ENCODE data around the gene RAMP1.
"Not testable (repeated sequence)": the region's sequence is repeated elsewhere in the genome, so short reads cannot be mapped to it uniquely, and the experiment has no call there.

RAMP1 gene

DNA sequence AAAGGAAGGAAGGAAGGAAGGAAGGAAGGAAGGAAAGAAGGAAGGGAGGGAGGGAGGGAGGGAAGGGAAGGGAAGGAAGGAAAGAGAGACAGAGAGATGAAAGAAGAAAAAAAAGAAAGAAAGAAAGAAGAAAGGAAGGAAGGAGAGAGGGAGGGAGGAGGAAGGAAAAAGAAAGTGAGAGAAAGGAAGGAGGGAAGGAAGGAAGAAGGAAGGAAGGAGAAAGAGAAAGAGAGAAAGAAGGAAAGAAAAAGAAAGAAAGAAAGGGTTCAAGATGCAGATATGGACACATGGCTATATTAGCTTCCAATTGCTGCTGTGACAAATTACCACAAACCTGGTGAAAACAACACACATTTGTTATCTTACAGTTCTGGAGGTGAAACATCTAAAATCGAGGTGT, 87.0 kb downstream of the RAMP1 start:
- no peak for DNase-seq (ENCODE audit: low read depth in 2 of 2, low spot score in 1 of 2)

DNA sequence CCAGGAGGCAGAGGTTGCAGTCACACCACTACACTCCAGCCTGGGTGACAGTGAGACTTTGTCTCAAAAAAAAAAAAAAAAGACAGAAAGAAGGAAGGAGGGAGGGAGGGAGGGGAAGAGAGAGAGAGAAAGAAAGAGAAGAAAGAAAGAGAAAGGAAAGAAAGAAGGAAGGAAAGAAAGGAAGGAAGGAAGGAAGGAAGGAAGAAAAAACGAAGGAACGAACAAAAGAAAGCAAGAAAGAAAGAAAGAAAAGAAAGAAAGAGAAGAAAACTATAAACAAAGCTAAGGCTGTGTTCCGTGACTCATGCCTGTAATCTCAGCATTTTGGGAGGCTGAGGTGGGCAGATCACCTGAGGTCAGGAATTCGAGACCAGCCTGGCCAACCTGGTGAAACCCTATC, 91.9 kb downstream of the RAMP1 start:
- DNase-seq (ENCODE audit: low read depth in 2 of 2, low spot score in 1 of 2), result not testable (repeated sequence)

DNA sequence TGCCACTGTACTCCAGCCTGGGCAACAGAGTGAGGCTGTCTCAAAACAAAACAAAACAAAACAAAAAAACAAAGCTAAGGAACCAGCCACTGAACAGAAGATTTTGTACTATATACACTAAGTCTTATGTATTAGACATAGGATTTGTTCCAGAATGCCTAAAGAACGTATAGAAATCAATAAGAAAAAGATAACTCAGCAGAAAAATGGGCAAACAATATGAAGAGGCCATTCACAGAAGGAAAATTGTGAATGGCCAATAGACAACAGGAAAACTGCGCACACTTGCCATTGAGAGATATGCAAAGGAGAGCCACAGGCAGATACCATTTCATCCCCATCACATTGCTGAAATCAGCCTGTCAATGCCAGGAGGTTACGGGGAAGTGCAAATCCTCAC, 92.5 kb downstream of the RAMP1 start:
- DNase-seq (ENCODE audit: low read depth in 2 of 2, low spot score in 1 of 2), result no peak

DNA sequence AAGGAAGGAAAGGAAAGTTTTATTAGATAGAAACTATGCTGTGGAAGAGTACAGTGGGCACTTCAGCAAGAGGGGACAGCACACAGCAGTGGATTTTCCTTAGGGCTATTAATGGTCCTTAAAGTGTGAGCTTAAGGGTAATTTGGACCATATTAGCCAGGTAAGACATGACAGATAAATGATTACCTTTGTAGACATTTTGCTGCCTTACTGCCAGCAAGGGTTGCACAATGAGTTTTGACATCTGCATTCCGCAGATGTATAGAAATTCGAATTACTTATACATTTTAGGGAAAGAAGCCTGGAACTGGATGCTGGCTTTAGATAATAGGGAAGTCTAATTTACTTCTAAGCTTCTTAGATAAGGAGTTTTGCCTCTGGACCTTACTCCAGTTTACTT, 93.4 kb downstream of the RAMP1 start:
- DNase-seq (ENCODE audit: low read depth in 2 of 2, low spot score in 1 of 2), result no peak

DNA sequence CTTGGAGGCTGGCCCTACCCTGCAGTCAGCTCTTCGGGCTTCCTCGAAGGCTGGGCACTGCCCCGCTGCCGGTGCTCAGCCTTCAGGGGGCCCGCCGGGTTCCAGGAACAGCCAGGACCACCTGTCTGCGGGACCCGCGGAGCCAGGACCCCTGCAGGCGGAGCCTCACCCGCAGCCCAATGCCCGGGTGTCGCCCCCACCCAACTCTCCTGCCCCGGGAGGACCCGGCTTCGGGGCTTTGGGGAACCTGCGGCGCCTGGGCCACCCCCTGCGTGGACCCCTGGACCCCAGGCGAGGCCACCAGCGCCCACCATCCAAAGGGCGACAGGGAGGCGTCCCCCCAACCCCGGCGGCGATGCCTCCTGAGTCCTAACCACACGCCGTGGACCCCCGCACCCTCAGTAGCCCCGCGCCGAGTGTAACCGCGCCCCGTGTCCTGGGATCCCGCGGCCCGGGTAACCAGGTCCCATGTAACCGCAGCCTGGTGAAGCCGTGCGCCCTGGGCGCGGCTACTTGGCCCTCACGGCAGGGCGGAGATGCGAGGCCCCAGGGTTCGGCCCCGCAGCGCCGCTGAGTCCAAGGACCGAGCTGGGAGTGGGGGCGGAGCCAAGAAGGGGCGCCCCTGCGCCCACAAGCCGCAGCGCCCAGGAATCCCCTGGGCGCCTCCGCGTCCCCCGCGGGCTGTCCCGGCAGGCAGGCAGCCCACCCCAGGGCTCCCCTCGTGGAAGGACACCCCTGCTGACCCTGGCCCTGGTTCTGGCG, 96.4 kb downstream of the RAMP1 start:
- DNase-seq (ENCODE audit: low read depth in 2 of 2, low spot score in 1 of 2), result no peak

DNA sequence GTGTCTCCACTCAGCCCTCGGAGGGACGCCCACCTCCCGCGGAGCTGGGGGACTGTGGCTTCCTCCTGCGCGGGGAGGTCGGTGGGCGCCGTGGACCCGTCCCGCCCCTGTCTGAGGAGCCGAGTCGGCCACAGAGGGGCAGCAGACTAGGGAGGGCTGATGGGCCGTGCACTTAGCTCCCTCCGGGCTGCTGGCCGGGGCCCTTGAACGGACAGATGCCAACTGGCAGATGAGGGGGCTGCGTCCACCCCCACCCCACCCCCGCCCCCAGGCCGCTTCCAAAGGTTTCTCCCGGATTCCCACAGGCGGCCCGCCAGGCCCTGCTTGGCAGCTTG, 96.9 kb downstream of the RAMP1 start:
- DNase-seq (ENCODE audit: low read depth in 2 of 2, low spot score in 1 of 2), result no peak

DNA sequence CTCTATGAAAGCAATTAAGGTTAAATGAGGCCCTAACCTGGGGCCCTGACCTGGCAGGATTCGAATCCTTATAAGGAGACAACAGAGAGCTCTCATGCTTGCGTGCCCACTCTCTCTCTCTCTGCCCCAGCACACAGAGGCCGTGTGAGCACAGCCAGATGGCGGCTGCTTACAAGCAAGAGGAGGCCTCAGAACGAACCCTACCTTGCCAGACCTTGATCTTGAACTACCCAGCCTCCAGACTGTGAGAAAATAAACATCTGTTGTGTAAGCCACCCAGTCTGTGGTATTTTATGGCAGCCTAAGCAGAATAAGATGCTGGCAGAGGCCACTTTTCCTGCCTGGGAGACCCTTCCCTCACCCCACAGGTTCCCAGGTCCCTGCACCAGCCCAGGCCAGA, 102.2 kb downstream of the RAMP1 start:
- DNase-seq (ENCODE audit: low read depth in 2 of 2, low spot score in 1 of 2), result no peak
